B cell (primary cell): ENCODE measurements around the gene MAPK8. TPM values are rescaled to one million over a fixed set of nuclear protein-coding genes. Genes with fewer than 3 reads are reported as not detected.

Experiments
- ATAC-seq: fragments of 200-7000 bp; cut with Tn5 transposase; one replicate; pipeline ENCODE4 v1.10.0; 2021; ENCODE audit warnings: low read depth, mild to moderate bottlenecking, moderate number of reproducible peaks, moderate library complexity
- CTCF ChIA-PET: fragments of 350-600 bp; sonication (Branson Sonifier 250); formaldehyde crosslinking; loops from one replicate; lab custom pipeline; 2021; ENCODE audit warnings: antibody characterized with exemption, inconsistent platforms; lab: Charles Lee
- POLR2A ChIA-PET: fragments of 350-600 bp; sonication (Branson Sonifier 250); formaldehyde crosslinking; loops from one replicate; lab custom pipeline; 2021; ENCODE audit warnings: antibody characterized with exemption; lab: Charles Lee
- DNase-seq: peaks from one replicate; pipeline ENCODE4 v3.0.0; 2013
- H2AFZ ChIP-seq: 2 replicates; pipeline ENCODE4 v1.6.1; 2012; ENCODE audit warnings: mild to moderate bottlenecking, low read depth, low read length; ENCODE audit not compliant: insufficient read depth, poor library complexity, severe bottlenecking
- H3K27ac ChIP-seq, 2 donors: 1 replicate in 1 of 2; 2 replicates in 1 of 2; pipeline ENCODE4 v1.5.1; 2012 to 2013; ENCODE audit warnings: low read length in 2 of 2, mild to moderate bottlenecking in 2 of 2, moderate library complexity in 1 of 2
- H3K27me3 ChIP-seq, 4 experiments: fragments of 200-600 bp in 1 of 4; sonication (generic) in 1 of 4; replicated peaks in 1 of 4; 1 replicate in 2 of 4; 2 replicates in 2 of 4; pipeline versions ENCODE4 v1.6.1 to v1.7.0; 2013 to 2016; ENCODE audit warnings: low read length in 3 of 4, mild to moderate bottlenecking in 2 of 4, mixed read lengths in 1 of 4, moderate library complexity in 1 of 4; ENCODE audit not compliant: insufficient read depth in 4 of 4, control insufficient read depth in 3 of 4; ENCODE audit errors: control extremely low read depth in 1 of 4
- H3K36me3 ChIP-seq, 2 experiments: replicated peaks in 1 of 2; 1 replicate in 1 of 2; 2 replicates in 1 of 2; pipeline versions ENCODE4 v1.6.1 to v1.7.1; 2013; ENCODE audit warnings: low read length in 1 of 2; ENCODE audit not compliant: insufficient read depth in 2 of 2, control insufficient read depth in 1 of 2; ENCODE audit errors: control extremely low read depth in 1 of 2, extremely low read depth in 1 of 2
- H3K4me1 ChIP-seq, 2 donors: fragments of 200-600 bp in 1 of 2; sonication (generic) in 1 of 2; 1 replicate in 1 of 2; 2 replicates in 1 of 2; pipeline versions ENCODE4 v1.5.1 to v1.6.1; 2013 to 2017; ENCODE audit warnings: low read length in 2 of 2; ENCODE audit not compliant: control insufficient read depth in 2 of 2, insufficient read depth in 2 of 2
- H3K4me2 ChIP-seq: replicated peaks from 2 replicates; pipeline ENCODE3; 2012; ENCODE audit warnings: mild to moderate bottlenecking, low read depth, low read length; ENCODE audit not compliant: poor library complexity, severe bottlenecking
- H3K4me3 ChIP-seq, 5 experiments: fragments of 200-600 bp in 1 of 5; sonication (generic) in 1 of 5; 1 replicate in 3 of 5; 2 replicates in 2 of 5; pipeline versions ENCODE4 v1.5.1 to v1.7.0; 2011 to 2016; ENCODE audit warnings: low read length in 4 of 5, mild to moderate bottlenecking in 4 of 5, low read depth in 2 of 5, control low read depth in 1 of 5, moderate library complexity in 1 of 5; ENCODE audit not compliant: insufficient read depth in 1 of 5; ENCODE audit errors: control extremely low read depth in 1 of 5, extremely low read depth in 1 of 5
- H3K79me2 ChIP-seq: fragments of 200-600 bp; sonication (generic); one replicate; pipeline ENCODE4 v1.6.0; 2016; ENCODE audit warnings: low read length; ENCODE audit not compliant: control insufficient read depth, insufficient read depth
- H3K9ac ChIP-seq: fragments of 200-600 bp; sonication (generic); 2 replicates; pipeline ENCODE4 v1.6.1; 2017; ENCODE audit warnings: mild to moderate bottlenecking, low read length, moderate library complexity
- H3K9me3 ChIP-seq, 3 donors: one replicate each; pipeline versions ENCODE4 v1.6.1 to v1.7.1; 2013; ENCODE audit warnings: low read length in 2 of 3; ENCODE audit not compliant: control insufficient read depth in 2 of 3, insufficient read depth in 1 of 3; ENCODE audit errors: control extremely low read depth in 1 of 3
- H4K20me1 ChIP-seq: 2 replicates; pipeline ENCODE4 v1.6.0; 2012; ENCODE audit warnings: mild to moderate bottlenecking, low read length; ENCODE audit not compliant: insufficient read depth, control insufficient read depth, poor library complexity, severe bottlenecking
- H3K27ac Mint-ChIP-seq: one replicate; pipeline ENCODE4 v1.8.0; 2021; ENCODE audit warnings: mixed read lengths
- H3K27me3 Mint-ChIP-seq: one replicate; pipeline ENCODE4 v1.8.0; 2021; ENCODE audit warnings: mixed read lengths
- H3K4me1 Mint-ChIP-seq: one replicate; pipeline ENCODE4 v1.8.0; 2021; ENCODE audit warnings: mixed read lengths
- H3K4me3 Mint-ChIP-seq: one replicate; pipeline ENCODE4 v1.8.0; 2021; ENCODE audit warnings: mixed read lengths
- H3K9me3 Mint-ChIP-seq: one replicate; pipeline ENCODE4 v1.8.0; 2022; ENCODE audit warnings: mixed read lengths; ENCODE audit not compliant: insufficient read depth
- CTCF ChIP-seq: fragments of 200-600 bp; IDR thresholded peaks from one replicate; pipeline ENCODE4 v1.8.0; 2022; ENCODE audit warnings: antibody characterized with exemption, mild to moderate bottlenecking
- EZH2 ChIP-seq: IDR thresholded peaks from 2 replicates; pipeline ENCODE4 v1.6.1; 2012; ENCODE audit warnings: borderline replicate concordance, low read depth, mild to moderate bottlenecking, moderate library complexity, low read length; ENCODE audit not compliant: insufficient read depth, poor library complexity, severe bottlenecking
- WGBS: methylation state at CpG from one replicate; pipeline ENCODE4 v1.1.5; 2013; ENCODE audit warnings: missing lambda C conversion rate; ENCODE audit not compliant: insufficient coverage; 5-methylcytosine and 5-hydroxymethylcytosine counted together
- intact Hi-C: fragments of 100-400 bp; cut with micrococcal nuclease; formaldehyde crosslinking; loops from one replicate; pipeline ENCODE4 v1.10.0; 2022
- polyA plus RNA-seq: library from polyadenylated mRNA; depleted of rRNA; stranded (reverse); fragments of >200 nt; gene quantifications from 2 replicates; pipeline ENCODE4 v1.2.3, GENCODE V29; 2012
- total RNA-seq, 2 donors: library from RNA; stranded (reverse); fragments of 120-200 nt in 1 of 2; gene quantifications; 1 replicate in 1 of 2; 2 replicates in 1 of 2; pipeline versions ENCODE4 v1.2.3 to v1.2.4, GENCODE V29; 2013 to 2022

MAPK8 gene
- total and polyA plus RNA-seq, 2 donors (not counting 1 experiment from before 2014, with no cell fraction given), result 13.7 to 40.0 TPM

- 55% methylated on average over 25 of the region's 27 CpGs for WGBS
- no peaks in the 10 kb centered on the region for H3K27me3 Mint-ChIP-seq
- Histone ChIP-seq H3K79me2 (no peaks in the 10 kb centered on the region), H3K27me3 (no peaks in the 10 kb centered on the region), H3K4me2 (no peak overlapping the region), H3K27ac (no peak overlapping the region), H3K36me3 (no peaks in the 10 kb centered on the region), H4K20me1 (no peaks in the 10 kb centered on the region), H3K4me3 (no peak overlapping the region), H3K9ac (no peak overlapping the region), H2AFZ (no peak overlapping the region), H3K9me3 (no peaks in the 10 kb centered on the region), H3K4me1 (no peaks in the 10 kb centered on the region)
- no peak for DNase-seq
- ChIA-PET CTCF (interaction anchor here (0.6 to 0.7 kb wide), 2 partner anchors 33 to 36 kb away, joined by 3 read pairs; no protein-coding TSS in a partner anchor), POLR2A (no interaction called here)
- H3K4me1 Mint-ChIP-seq, result no peaks in the 10 kb centered on the region
- H3K9me3 Mint-ChIP-seq, result no peaks in the 10 kb centered on the region
- no peak overlapping the region for H3K4me3 Mint-ChIP-seq
- no peak for TF ChIP-seq EZH2
- TF ChIP-seq CTCF, result no peak
- ATAC-seq, result no peak
- H3K27ac Mint-ChIP-seq, result no peak overlapping the region
- intact Hi-C loops, result no loop called here
Observed at GRCh38 chr10:48464871-48465736, 158.6 kb downstream of the MAPK8 start.

GRCh38 chr10:48465860-48466521 is 159.5 kb downstream of the MAPK8 start:
- Histone ChIP-seq H3K4me1 (no peaks in the 10 kb centered on the region), H2AFZ (no peak overlapping the region), H3K9me3 (no peaks in the 10 kb centered on the region), H4K20me1 (no peaks in the 10 kb centered on the region), H3K27me3 (no peaks in the 10 kb centered on the region), H3K79me2 (no peaks in the 10 kb centered on the region), H3K9ac (no peak overlapping the region), H3K36me3 (no peaks in the 10 kb centered on the region), H3K4me3 (no peak overlapping the region), H3K4me2 (no peak overlapping the region), H3K27ac (no peak overlapping the region)
- Mint-ChIP-seq H3K27ac (no peak overlapping the region), H3K27me3 (no peaks in the 10 kb centered on the region), H3K9me3 (no peaks in the 10 kb centered on the region), H3K4me3 (no peak overlapping the region), H3K4me1 (no peaks in the 10 kb centered on the region)
- CTCF ChIA-PET, result interaction anchor here (0.6 kb wide), 1 partner anchor 35 kb away, joined by 3 read pairs; no protein-coding TSS in a partner anchor
- POLR2A ChIA-PET, result no interaction called here
- no peak for TF ChIP-seq CTCF
- TF ChIP-seq EZH2, result no peak
- no peak for ATAC-seq
- intact Hi-C loops, result no loop called here
- 97% methylated on average over 41 of the region's 42 CpGs for WGBS
- no peak for DNase-seq
